Cardiac septum (tissue), 1 donor: Measurements from ENCODE around the gene CDT1. TPM values are rescaled to one million over a fixed set of nuclear protein-coding genes. Genes with fewer than 3 reads are reported as not detected.

ENCODE experiments used
- total RNA-seq: library from RNA; stranded (reverse); fragmentation: NEBNext Ultra II Directional; extraction: Animal tissue kit (Norgen Biotek cat#: 25700); gene quantifications from one replicate; pipeline ENCODE4 v1.2.1, GENCODE V29; 2021
- donor health status: DM: no; HTN: no; CAD: no.

The CDT1 gene
- total RNA-seq, 1 donor from 2014 or later, result 0.46 TPM

Other genes starting within 250 kb of the CDT1 start
- 20.6 TPM for gene ZC3H18, start 233.4 kb upstream of the CDT1 start, total RNA-seq
- gene IL17C, start 165.2 kb upstream of the CDT1 start, total RNA-seq, result not detected
- gene CYBA, start 152.7 kb upstream of the CDT1 start, total RNA-seq, result 26.8 TPM
- gene MVD, start 140.7 kb upstream of the CDT1 start, total RNA-seq, result 27.1 TPM
- gene SNAI3, start 117.3 kb upstream of the CDT1 start, total RNA-seq, result 0.97 TPM
- 17.1 TPM for gene RNF166, start 97.4 kb upstream of the CDT1 start, total RNA-seq
- gene CTU2, start 97.3 kb upstream of the CDT1 start, total RNA-seq, result 14.9 TPM
- 20.4 TPM for gene PIEZO1, start 18.6 kb upstream of the CDT1 start, total RNA-seq
- gene APRT, start 8.1 kb downstream of the CDT1 start, total RNA-seq, result 46.6 TPM
- 18.0 TPM for gene GALNS, start 53.2 kb downstream of the CDT1 start, total RNA-seq
- 42.3 TPM for gene TRAPPC2L, start 53.3 kb downstream of the CDT1 start, total RNA-seq
- gene PABPN1L, start 62.9 kb downstream of the CDT1 start, total RNA-seq, result not detected
- 5.9 TPM for gene CBFA2T3, start 173.4 kb downstream of the CDT1 start, total RNA-seq